Colonic mucosa (tissue), 4 donors: Measurements from ENCODE around the gene ATP6V1F. TPM values are rescaled to one million over a fixed set of nuclear protein-coding genes. Genes with fewer than 3 reads are reported as not detected.
A peak's percentile ranks its signal among the peaks of the same experiment; 100 is the strongest.

Experiments used
- DNase-seq: peaks from one replicate; pipeline ENCODE4 v3.0.0-alpha.2; 2020
- H3K27ac ChIP-seq: fragments of 200-600 bp; one replicate; pipeline ENCODE4 v1.8.0; 2021
- H3K27me3 ChIP-seq: fragments of 200-600 bp; one replicate; pipeline ENCODE4 v1.8.0; 2021
- H3K36me3 ChIP-seq: fragments of 200-600 bp; one replicate; pipeline ENCODE4 v1.8.0; 2021
- H3K4me1 ChIP-seq: fragments of 200-600 bp; one replicate; pipeline ENCODE4 v1.8.0; 2021; ENCODE audit warnings: mild to moderate bottlenecking
- H3K4me3 ChIP-seq: fragments of 200-600 bp; one replicate; pipeline ENCODE4 v1.8.0; 2021
- H3K9ac ChIP-seq, 2 donors: one replicate each; pipeline ENCODE4 v1.7.0; 2013; ENCODE audit warnings: control low read depth in 2 of 2, low read depth in 2 of 2, low read length in 2 of 2
- H3K9me3 ChIP-seq: fragments of 200-600 bp; one replicate; pipeline ENCODE4 v1.8.0; 2021
- intact Hi-C: fragments of 100-400 bp; cut with DNase I; formaldehyde crosslinking; loops from one replicate; pipeline ENCODE4 v1.14.1; 2022
- total RNA-seq, 2 donors: library from RNA; stranded (reverse); fragmentation: NEBNext Ultra II Directional in 1 of 2; extraction: Animal tissue kit (Norgen Biotek cat#: 25700) in 1 of 2; gene quantifications; one replicate each; pipeline ENCODE4 v1.2.1, GENCODE V29; 2021
- TF ChIP-seq, protein P1 (sequence below): fragments of 200-600 bp; IDR thresholded peaks from one replicate; pipeline ENCODE4 v1.8.0; 2022; ENCODE audit warnings: antibody characterized with exemption, mild to moderate bottlenecking
- donor health status: healthy.
- donor health status: DM: no; HTN: no; CAD: no.
- donor health status: DM: no; HTN: no; CAD: no.

The ATP6V1F gene
- total RNA-seq, 2 donors from 2014 or later, result 94.4 to 105 TPM

DNA sequence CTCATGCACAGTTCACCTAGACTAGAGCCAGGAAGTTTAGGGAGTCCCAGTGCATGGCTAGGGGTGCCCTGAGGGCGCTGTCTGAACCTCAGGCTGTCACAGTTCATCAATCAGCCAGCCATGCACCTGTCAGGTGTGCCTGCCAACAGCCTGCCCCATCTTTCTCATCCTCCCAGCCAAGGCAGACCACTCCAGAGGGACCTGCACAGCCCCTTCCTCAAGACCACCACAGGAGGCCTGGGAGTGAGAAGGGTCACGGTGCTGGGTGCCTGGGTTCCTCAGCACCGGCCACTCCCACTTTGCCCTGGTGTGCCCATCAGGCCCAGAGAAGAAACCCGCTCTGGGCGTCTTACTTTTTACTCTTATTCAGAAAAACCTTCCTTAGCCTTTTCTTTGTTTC is 8.4 kb downstream of the ATP6V1F start:
- no peak overlapping the region for H3K9ac ChIP-seq
- no peaks in the 10 kb centered on the region for H3K9me3 ChIP-seq
- H3K4me3 ChIP-seq, result no peak overlapping the region
- H3K27me3 ChIP-seq, result no peaks in the 10 kb centered on the region
- H3K36me3 ChIP-seq, result no peaks in the 10 kb centered on the region
- H3K27ac ChIP-seq, result no peak overlapping the region
- intact Hi-C loops, result no loop called here
- DNase-seq, result no peak
- peaks cover 9% of the 10 kb centered on the region for H3K4me1 ChIP-seq
- TF ChIP-seq, protein P1, sequence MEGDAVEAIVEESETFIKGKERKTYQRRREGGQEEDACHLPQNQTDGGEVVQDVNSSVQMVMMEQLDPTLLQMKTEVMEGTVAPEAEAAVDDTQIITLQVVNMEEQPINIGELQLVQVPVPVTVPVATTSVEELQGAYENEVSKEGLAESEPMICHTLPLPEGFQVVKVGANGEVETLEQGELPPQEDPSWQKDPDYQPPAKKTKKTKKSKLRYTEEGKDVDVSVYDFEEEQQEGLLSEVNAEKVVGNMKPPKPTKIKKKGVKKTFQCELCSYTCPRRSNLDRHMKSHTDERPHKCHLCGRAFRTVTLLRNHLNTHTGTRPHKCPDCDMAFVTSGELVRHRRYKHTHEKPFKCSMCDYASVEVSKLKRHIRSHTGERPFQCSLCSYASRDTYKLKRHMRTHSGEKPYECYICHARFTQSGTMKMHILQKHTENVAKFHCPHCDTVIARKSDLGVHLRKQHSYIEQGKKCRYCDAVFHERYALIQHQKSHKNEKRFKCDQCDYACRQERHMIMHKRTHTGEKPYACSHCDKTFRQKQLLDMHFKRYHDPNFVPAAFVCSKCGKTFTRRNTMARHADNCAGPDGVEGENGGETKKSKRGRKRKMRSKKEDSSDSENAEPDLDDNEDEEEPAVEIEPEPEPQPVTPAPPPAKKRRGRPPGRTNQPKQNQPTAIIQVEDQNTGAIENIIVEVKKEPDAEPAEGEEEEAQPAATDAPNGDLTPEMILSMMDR, result no peak

DNA sequence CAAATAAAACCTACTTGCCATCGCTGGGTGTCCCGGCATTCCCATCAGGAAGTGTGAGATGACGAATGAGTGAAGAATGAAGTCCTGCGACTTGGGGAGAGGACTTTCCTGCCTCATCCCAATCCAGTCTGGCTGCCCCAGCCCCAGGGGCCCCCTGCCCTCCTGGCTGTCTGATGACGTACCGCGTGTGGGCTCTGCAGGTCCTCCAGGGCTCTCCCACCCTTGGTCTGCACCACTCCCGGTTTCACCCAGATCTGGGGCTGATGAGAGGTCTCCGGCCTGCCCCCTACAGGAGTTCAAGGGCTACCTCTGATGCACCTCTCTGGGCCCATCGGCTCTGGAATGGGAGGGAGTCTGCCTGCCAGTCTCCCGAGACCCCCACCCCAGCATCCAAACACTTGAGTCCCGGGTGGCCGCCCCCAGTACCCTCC is 9.8 kb downstream of the ATP6V1F start:
- TF ChIP-seq, protein P1, result no peak
- intact Hi-C loops, result no loop called here
- DNase-seq, result no peak
- peaks cover 9% of the 10 kb centered on the region for H3K4me1 ChIP-seq
- H3K27me3 ChIP-seq, result no peaks in the 10 kb centered on the region
- H3K27ac ChIP-seq, result no peak overlapping the region
- no peaks in the 10 kb centered on the region for H3K9me3 ChIP-seq
- H3K4me3 ChIP-seq, result no peak overlapping the region
- H3K36me3 ChIP-seq, result no peaks in the 10 kb centered on the region
- H3K9ac ChIP-seq, result no peak overlapping the region

DNA sequence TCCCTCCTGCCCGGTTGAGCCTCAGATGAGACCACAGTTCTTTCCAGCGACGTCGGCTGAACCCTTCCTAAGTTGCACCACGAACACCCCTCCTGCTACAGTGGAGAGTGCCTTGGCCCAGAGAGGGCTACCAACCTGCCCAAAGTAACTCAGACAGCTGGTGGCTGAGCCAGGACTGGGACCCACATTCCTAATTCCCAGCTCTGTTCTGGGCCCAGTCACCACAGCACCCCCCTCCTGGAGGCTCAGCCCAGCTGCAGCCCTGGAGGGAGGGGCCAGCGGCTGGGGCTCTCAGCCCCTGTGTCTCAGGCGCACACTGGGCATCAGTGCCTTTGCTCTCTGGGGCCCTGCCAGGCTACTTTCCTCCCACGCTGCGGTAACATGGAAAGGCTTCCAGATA is 10.6 kb downstream of the ATP6V1F start:
- intact Hi-C loops, result no loop called here

DNA sequence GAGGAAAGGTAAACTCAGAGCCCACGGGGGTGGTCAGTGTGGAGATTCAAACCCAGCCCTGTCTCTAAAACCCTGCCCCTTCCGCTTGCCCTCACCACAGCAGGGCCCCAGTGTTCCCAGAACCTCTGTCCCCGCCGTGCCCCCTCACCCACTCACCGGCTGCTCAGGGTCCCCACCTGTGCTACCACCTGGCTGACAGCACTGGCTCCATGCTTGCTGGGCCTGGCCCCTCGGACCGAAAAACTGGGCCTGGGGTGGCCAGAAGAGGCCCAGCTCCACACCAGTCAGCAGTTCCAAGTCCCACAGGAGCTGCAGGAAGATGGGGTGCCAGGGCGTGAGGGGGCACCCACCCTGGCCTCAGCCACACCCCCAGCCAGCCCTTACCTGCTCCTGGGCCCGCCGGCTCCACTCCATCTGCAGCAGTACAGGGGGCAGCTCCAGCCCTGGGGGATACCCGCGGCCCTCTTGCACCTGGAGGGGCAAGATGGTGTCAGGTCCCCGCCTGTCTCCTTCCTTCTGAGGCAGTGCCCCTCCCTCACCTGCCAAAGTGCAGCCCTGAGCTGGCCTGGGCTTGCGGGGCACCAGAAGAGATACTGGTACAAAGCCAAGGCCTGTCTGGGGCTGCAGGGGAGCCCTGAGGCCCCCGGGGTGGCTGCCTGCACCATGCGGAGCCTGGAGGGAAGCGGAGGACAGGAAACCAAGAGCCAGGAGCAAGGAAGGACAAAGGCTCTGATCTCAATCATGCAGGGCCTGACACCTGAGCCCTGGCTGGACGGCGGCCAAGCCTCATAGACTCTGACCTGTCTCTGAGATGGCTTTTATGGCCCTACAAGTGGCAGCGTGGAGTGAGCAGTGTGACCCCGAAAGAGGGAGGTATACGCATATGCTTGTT is 11.7 kb downstream of the ATP6V1F start:
- H3K27ac ChIP-seq, result peak overlapping the region; percentile 27
- intact Hi-C loops, result no loop called here
- peak; percentile 92 for DNase-seq
- no peaks in the 10 kb centered on the region for H3K27me3 ChIP-seq
- H3K36me3 ChIP-seq, result no peaks in the 10 kb centered on the region
- no peaks in the 10 kb centered on the region for H3K4me1 ChIP-seq
- H3K9me3 ChIP-seq, result no peaks in the 10 kb centered on the region
- TF ChIP-seq, protein P1, result no peak
- H3K4me3 ChIP-seq, result peak overlapping the region; percentile 20
- H3K9ac ChIP-seq, result peak overlapping the region; percentile 52 to 65

More for the DNA sequence above, 10.6 kb downstream of the ATP6V1F start:
- H3K27ac ChIP-seq, result no peak overlapping the region
- no peaks in the 10 kb centered on the region for H3K9me3 ChIP-seq
- TF ChIP-seq, protein P1, result no peak
- H3K36me3 ChIP-seq, result no peaks in the 10 kb centered on the region
- no peak overlapping the region for H3K4me3 ChIP-seq
- H3K9ac ChIP-seq, result no peak overlapping the region
- H3K4me1 ChIP-seq, result peaks cover 8% of the 10 kb centered on the region
- no peak for DNase-seq
- no peaks in the 10 kb centered on the region for H3K27me3 ChIP-seq

DNA sequence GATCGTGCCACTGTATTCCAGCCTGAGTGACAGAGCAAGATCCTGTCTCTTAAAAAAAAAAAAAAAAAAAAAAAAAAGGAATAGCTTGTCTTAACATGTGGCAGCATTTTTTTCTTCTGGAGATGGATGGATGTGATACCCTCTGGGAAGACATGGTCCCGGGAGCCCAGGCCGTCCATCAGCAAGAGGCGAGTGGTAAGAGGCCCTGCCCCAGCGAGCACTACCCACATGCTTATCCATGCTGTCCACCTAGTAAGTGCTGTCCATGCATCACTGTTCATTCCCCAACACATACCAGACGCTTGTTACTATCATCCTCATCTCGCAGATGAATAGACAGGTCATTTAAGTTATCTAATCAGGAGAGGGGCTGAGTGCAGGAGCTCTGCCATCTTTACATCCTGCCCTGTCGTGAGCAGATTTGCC is 12.9 kb downstream of the ATP6V1F start:
- Histone ChIP-seq H3K4me3 (no peak overlapping the region), H3K36me3 (no peaks in the 10 kb centered on the region), H3K27me3 (no peaks in the 10 kb centered on the region), H3K9ac (peak overlapping the region in 1 of 2 donors; percentile 15), H3K9me3 (no peaks in the 10 kb centered on the region), H3K4me1 (no peaks in the 10 kb centered on the region), H3K27ac (no peak overlapping the region)
- intact Hi-C loops, result no loop called here
- DNase-seq, result no peak
- TF ChIP-seq, protein P1, result no peak
